H1 (cell line): ENCODE data around the gene PFDN6. TPM values are rescaled to one million over a fixed set of nuclear protein-coding genes. Genes with fewer than 3 reads are reported as not detected.

Source experiments
- CTCF ChIA-PET: fragments of 300-600 bp; sonication (Branson Sonifier 250); formaldehyde crosslinking; loops from one replicate; lab custom pipeline; 2021; ENCODE audit not compliant: partially characterized antibody; lab: Charles Lee
- POLR2A ChIA-PET: fragments of 300-600 bp; sonication (Branson Sonifier 250); formaldehyde crosslinking; loops from one replicate; lab custom pipeline; 2021; ENCODE audit warnings: inconsistent platforms; ENCODE audit not compliant: partially characterized antibody; lab: Charles Lee
- DNase-seq, 2 experiments: peaks; one replicate each; pipeline versions ENCODE4 v3.0.0 to v3.0.0-alpha.2; 2010 to 2022; ENCODE audit warnings: low spot score in 2 of 2, low read depth in 1 of 2, mixed read lengths in 1 of 2
- FAIRE-seq: peaks from 2 replicates; lab custom pipeline; 2011; peaks lifted over from hg19 to GRCh38; lab: Jason Lieb, UNC
- H2AFZ ChIP-seq: 2 replicates; pipeline ENCODE4 v1.8.1; 2012; ENCODE audit warnings: low read length, inconsistent platforms
- H2AK5ac ChIP-seq: 2 replicates; pipeline ENCODE4 v1.6.1; 2013; ENCODE audit warnings: low read depth, low read length
- H2BK120ac ChIP-seq: replicated peaks from 2 replicates; pipeline ENCODE3; 2013; ENCODE audit warnings: low read depth, low read length, inconsistent platforms
- H2BK12ac ChIP-seq: 2 replicates; pipeline ENCODE4 v1.6.1; 2013; ENCODE audit warnings: low read depth, low read length
- H2BK15ac ChIP-seq: 2 replicates; pipeline ENCODE4 v1.6.1; 2013; ENCODE audit warnings: low read length
- H2BK20ac ChIP-seq: 2 replicates; pipeline ENCODE4 v1.6.1; 2013; ENCODE audit warnings: low read length
- H2BK5ac ChIP-seq: 2 replicates; pipeline ENCODE4 v1.6.1; 2013; ENCODE audit warnings: low read depth, low read length
- H3K14ac ChIP-seq: 2 replicates; pipeline ENCODE4 v1.6.1; 2013; ENCODE audit warnings: inconsistent platforms; ENCODE audit not compliant: insufficient read length
- H3K18ac ChIP-seq: 2 replicates; pipeline ENCODE4 v1.6.1; 2013; ENCODE audit warnings: low read length; ENCODE audit errors: extremely low read depth
- H3K23ac ChIP-seq: 2 replicates; pipeline ENCODE4 v1.6.1; 2013; ENCODE audit warnings: inconsistent platforms; ENCODE audit not compliant: insufficient read length
- H3K23me2 ChIP-seq: 2 replicates; pipeline ENCODE4 v1.6.1; 2013; ENCODE audit warnings: low read depth, low read length
- H3K27ac ChIP-seq: 2 replicates; pipeline ENCODE4 v1.6.1; 2011; ENCODE audit warnings: low read depth, low read length, inconsistent platforms
- H3K27me3 ChIP-seq, 4 experiments: replicated peaks in 1 of 4; 1 replicate in 1 of 4; 2 replicates in 3 of 4; pipeline versions ENCODE4 v1.6.1 to v1.8.1; 2011 to 2013; ENCODE audit warnings: low read length in 3 of 4, mild to moderate bottlenecking in 3 of 4, inconsistent platforms in 2 of 4, mixed read lengths in 2 of 4, moderate library complexity in 1 of 4; ENCODE audit not compliant: control insufficient read depth in 3 of 4, insufficient read depth in 3 of 4; ENCODE audit errors: extremely low read depth in 1 of 4
- H3K36me3 ChIP-seq, 4 experiments: 2 replicates each; pipeline versions ENCODE4 v1.6.1 to v1.8.1; 2011 to 2013; ENCODE audit warnings: mild to moderate bottlenecking in 4 of 4, low read length in 3 of 4, moderate library complexity in 2 of 4, control low read depth in 1 of 4, inconsistent platforms in 1 of 4; ENCODE audit not compliant: insufficient read depth in 4 of 4, control insufficient read depth in 2 of 4
- H3K4ac ChIP-seq: replicated peaks from 2 replicates; pipeline ENCODE3; 2013; ENCODE audit warnings: low read length, low read depth, mixed read lengths, inconsistent platforms; ENCODE audit not compliant: insufficient read length
- H3K4me1 ChIP-seq, 4 experiments: replicated peaks in 1 of 4; 1 replicate in 1 of 4; 2 replicates in 3 of 4; pipeline versions ENCODE4 v1.6.1 to v1.8.1; 2011 to 2013; ENCODE audit warnings: low read length in 3 of 4, inconsistent platforms in 2 of 4, mixed read lengths in 1 of 4; ENCODE audit not compliant: insufficient read depth in 4 of 4, control insufficient read depth in 3 of 4
- H3K4me2 ChIP-seq, 2 experiments: 2 replicates each; pipeline versions ENCODE4 v1.6.1 to v1.8.1; 2011 to 2013; ENCODE audit warnings: low read depth in 2 of 2, low read length in 2 of 2, control low read depth in 1 of 2, inconsistent platforms in 1 of 2, mild to moderate bottlenecking in 1 of 2; ENCODE audit not compliant: insufficient read depth in 1 of 2
- H3K4me3 ChIP-seq, 4 experiments: fragments of 200-600, 300-600 bp in 1 of 4; sonication (generic), shearing (Covaris generic), sonication (Bioruptor Twin) in 1 of 4; 2 replicates each; pipeline versions ENCODE4 v1.5.1 to v1.8.1; 2011 to 2016; ENCODE audit warnings: low read length in 4 of 4, low read depth in 3 of 4, control low read depth in 2 of 4, inconsistent platforms in 2 of 4, mild to moderate bottlenecking in 2 of 4, mixed read lengths in 1 of 4, moderate library complexity in 1 of 4; ENCODE audit not compliant: insufficient read depth in 2 of 4; ENCODE audit errors: extremely low read depth in 1 of 4
- H3K56ac ChIP-seq: replicated peaks from 2 replicates; pipeline ENCODE3; 2013; ENCODE audit warnings: low read depth, mild to moderate bottlenecking, mixed read lengths, low read length, inconsistent platforms; ENCODE audit not compliant: insufficient read length
- H3K79me1 ChIP-seq: 2 replicates; pipeline ENCODE4 v1.6.1; 2013; ENCODE audit warnings: low read depth, low read length, control low read depth
- H3K79me2 ChIP-seq, 2 experiments: 2 replicates each; pipeline versions ENCODE4 v1.6.1 to v1.8.1; 2012 to 2013; ENCODE audit warnings: low read length in 2 of 2, mild to moderate bottlenecking in 2 of 2, inconsistent platforms in 1 of 2; ENCODE audit not compliant: insufficient read depth in 2 of 2, control insufficient read depth in 1 of 2
- H3K9ac ChIP-seq, 4 experiments: replicated peaks in 1 of 4; 1 replicate in 1 of 4; 2 replicates in 3 of 4; pipeline versions ENCODE4 v1.6.1 to v1.8.1; 2011 to 2013; ENCODE audit warnings: low read depth in 3 of 4, low read length in 3 of 4, control low read depth in 2 of 4, mild to moderate bottlenecking in 2 of 4, moderate library complexity in 2 of 4, inconsistent platforms in 1 of 4; ENCODE audit errors: extremely low read depth in 1 of 4
- H3K9me3 ChIP-seq, 2 experiments: 2 replicates each; pipeline versions ENCODE4 v1.6.1 to v1.8.1; 2012 to 2013; ENCODE audit warnings: mild to moderate bottlenecking in 2 of 2, moderate library complexity in 2 of 2, control low read depth in 1 of 2, inconsistent platforms in 1 of 2, low read depth in 1 of 2, low read length in 1 of 2, mixed read lengths in 1 of 2; ENCODE audit not compliant: insufficient read depth in 2 of 2
- H4K20me1 ChIP-seq, 2 experiments: replicated peaks in 1 of 2; 2 replicates each; pipeline versions ENCODE3 to v1.8.1; 2011 to 2013; ENCODE audit warnings: inconsistent platforms in 2 of 2, low read length in 2 of 2, mild to moderate bottlenecking in 1 of 2; ENCODE audit not compliant: insufficient read depth in 2 of 2, control insufficient read depth in 1 of 2
- H4K5ac ChIP-seq: 2 replicates; pipeline ENCODE4 v1.6.1; 2013; ENCODE audit warnings: low read length, low read depth, mixed read lengths, inconsistent platforms; ENCODE audit not compliant: insufficient read length
- H4K8ac ChIP-seq: 2 replicates; pipeline ENCODE4 v1.8.0; 2013; ENCODE audit warnings: mild to moderate bottlenecking, moderate library complexity, low read length, inconsistent platforms; ENCODE audit not compliant: insufficient read depth; ENCODE audit errors: extremely low read depth
- H4K91ac ChIP-seq: replicated peaks from 2 replicates; pipeline ENCODE3; 2013; ENCODE audit warnings: low read length, mixed read lengths, inconsistent platforms; ENCODE audit not compliant: insufficient read length
- BACH1 ChIP-seq: IDR thresholded peaks from 2 replicates; pipeline ENCODE4 v1.6.1; 2012; ENCODE audit warnings: low read length, improper control_type of control experiment
- CBX5 ChIP-seq: fragments of 300-800, 300-1000 bp; sonication (generic); IDR thresholded peaks from 2 replicates; pipeline ENCODE4 v1.7.1; 2016; ENCODE audit warnings: antibody characterized with exemption, low read length, low read depth
- CTCF ChIP-seq, 3 experiments: IDR thresholded peaks; 1 replicate in 2 of 3; 2 replicates in 1 of 3; pipeline versions ENCODE4 v1.5.1 to v1.6.1; 2011; ENCODE audit warnings: low read length in 3 of 3, mild to moderate bottlenecking in 3 of 3, inconsistent platforms in 2 of 3, low read depth in 1 of 3, moderate library complexity in 1 of 3; ENCODE audit not compliant: insufficient read depth in 1 of 3; ENCODE audit errors: control extremely low read depth in 1 of 3
- EZH2 ChIP-seq: fragments of 200-600 bp; sonication (generic); IDR thresholded peaks from 2 replicates; pipeline ENCODE4 v1.7.1; 2012; ENCODE audit warnings: low read depth, mild to moderate bottlenecking, moderate library complexity, low read length, inconsistent platforms; ENCODE audit not compliant: severe bottlenecking
- KDM5A ChIP-seq: fragments of 200-600 bp; IDR thresholded peaks from 2 replicates; pipeline ENCODE4 v1.7.1; 2012; ENCODE audit warnings: mild to moderate bottlenecking, low read length, inconsistent platforms, mixed read lengths
- SAP30 ChIP-seq: fragments of 300-600 bp; sonication (generic); IDR thresholded peaks from 2 replicates; pipeline ENCODE4 v1.7.1; 2012; ENCODE audit warnings: low read length, moderate library complexity, mild to moderate bottlenecking, inconsistent platforms; ENCODE audit not compliant: insufficient read depth, insufficient replicate concordance
- SP4 ChIP-seq: IDR thresholded peaks from 2 replicates; pipeline ENCODE4 v1.6.1; 2012; ENCODE audit warnings: low read length, inconsistent platforms
- TCF12 ChIP-seq: IDR thresholded peaks from 2 replicates; pipeline ENCODE4 v1.6.1; 2011; ENCODE audit warnings: low read depth, mild to moderate bottlenecking, low read length
- WGBS, 2 experiments: shearing (Covaris generic) in 1 of 2; methylation state at CpG; one replicate each; pipeline versions ENCODE4 v1.1.6 to v1.1.7; 2013 to 2015; ENCODE audit warnings: low lambda C conversion rate in 2 of 2, mixed read lengths in 2 of 2, inconsistent platforms in 1 of 2, low coverage in 1 of 2, missing lambda C conversion rate in 1 of 2; ENCODE audit not compliant: insufficient replicate concordance in 2 of 2, insufficient coverage in 1 of 2, insufficient read length in 1 of 2; ENCODE audit errors: extremely low coverage in 1 of 2, missing lambda C conversion rate in 1 of 2; 5-methylcytosine and 5-hydroxymethylcytosine counted together
- polyA plus RNA-seq, 7 experiments: library from polyadenylated mRNA; depleted of rRNA in 3 of 7; stranded (reverse) in 5 of 7; unstranded in 2 of 7; fragments of >200 nt in 5 of 7; fragments of 200-250 nt in 2 of 7; gene quantifications; 1 replicate in 5 of 7; 2 replicates in 1 of 7; 4 replicates in 1 of 7; pipeline versions ENCODE4 v1.2.1 to v1.2.3, GENCODE V29; 2011 to 2013; ENCODE audit warnings: missing spikeins in 2 of 7, mixed read lengths in 2 of 7
- total RNA-seq: library from RNA; stranded (reverse); fragmentation: NEBNext Ultra II Directional; extraction: Animal tissue kit (Norgen Biotek cat#: 25700); gene quantifications from 2 replicates; pipeline ENCODE4 v1.2.1, GENCODE V29; 2021

Gene PFDN6
- total and polyA plus RNA-seq, 2 of the 8 experiments (the other 6 are each of a cell fraction or from before 2014, with no cell fraction given), result 32.0 to 95.7 TPM

GRCh38 chr6:33295621-33296369, 6.4 kb downstream of the PFDN6 start:
- no peak overlapping the region for H3K23ac ChIP-seq
- H2BK5ac ChIP-seq, result no peak overlapping the region
- H3K79me2 ChIP-seq, result peaks cover 0 to 18% of the 10 kb centered on the region in 2 experiments; a peak in 2 of 4 replicates
- FAIRE-seq (no peak), DNase-seq (no peak)
- no peak overlapping the region for H3K18ac ChIP-seq
- 88% methylated on average over 11 of the region's 15 CpGs; no CpG with 5 or more reads in 1 of the 2 experiments for WGBS, 2 experiments
- H3K9me3 ChIP-seq, result no peaks in the 10 kb centered on the region
- no peaks in the 10 kb centered on the region for H3K27me3 ChIP-seq
- H3K79me1 ChIP-seq, result peaks cover 6% of the 10 kb centered on the region; the same call in 1 of the 2 replicates
- H4K91ac ChIP-seq, result no peak overlapping the region
- no peak overlapping the region for H3K4me3 ChIP-seq
- no peak overlapping the region for H3K4ac ChIP-seq
- CTCF ChIA-PET, result interaction anchor here (1.4 to 6.2 kb wide), 2 partner anchors 17 to 24 kb away, joined by 5 to 77 read pairs; partner anchors contain the start of genes B3GALT4, RPS18 and VPS52
- no peak overlapping the region for H2AFZ ChIP-seq
- no peak overlapping the region for H2BK20ac ChIP-seq
- peaks cover 12 to 21% (median 17%) of the 10 kb centered on the region in 4 experiments; a peak in 7 of 8 replicates for H3K36me3 ChIP-seq
- H3K4me2 ChIP-seq, result no peak overlapping the region; a peak in 1 of 4 replicates
- POLR2A ChIA-PET, result interaction anchor here (1.4 to 16.7 kb wide), 5 partner anchors 7 to 138 kb away, joined by 3 to 337 read pairs (median 70); partner anchors contain the start of genes B3GALT4, PFDN6, RPS18 and TAPBP
- peaks cover 16% of the 10 kb centered on the region for H3K23me2 ChIP-seq
- H3K56ac ChIP-seq, result no peak overlapping the region
- no peak overlapping the region for H2BK120ac ChIP-seq
- peaks cover 0 to 6% (median 4%) of the 10 kb centered on the region in 4 experiments; a peak in 6 of 7 replicates for H3K4me1 ChIP-seq
- no peak overlapping the region for H3K27ac ChIP-seq
- H2BK12ac ChIP-seq, result no peak overlapping the region
- no peak overlapping the region for H4K5ac ChIP-seq
- peak overlapping the region in 1 of 4 experiments; percentile 37; a peak in 2 of 7 replicates for H3K9ac ChIP-seq
- no peak overlapping the region for H2AK5ac ChIP-seq
- no peak overlapping the region for H3K14ac ChIP-seq
- H4K20me1 ChIP-seq, result peaks cover 0 to 3% of the 10 kb centered on the region in 2 experiments
- no peak overlapping the region for H2BK15ac ChIP-seq
- no peak overlapping the region for H4K8ac ChIP-seq
- TF ChIP-seq CBX5 (no peak), KDM5A (no peak), BACH1 (no peak), EZH2 (no peak), SP4 (no peak), CTCF (IDR thresholded peaks at IDR 0.05; ENCODE audit: control extremely low read depth in 1 of 3, insufficient read depth in 1 of 3, low read depth in 1 of 3, low read length in 3 of 3) (no peak), TCF12 (no peak), SAP30 (no peak)
